NCI-H2196 (cell line): Measurements from ENCODE around the gene PARD3.
"Not testable (repeated sequence)": the region's sequence is repeated elsewhere in the genome, so short reads cannot be mapped to it uniquely, and the experiment has no call there.

Experiments
- DNase-seq: peaks from one replicate; lab custom pipeline; 2025; ENCODE audit not compliant: unreplicated experiment; lab: John Stamatoyannopoulos, UW

PARD3 gene

GRCh38 chr10:34475274-34475646 is 339.8 kb downstream of the PARD3 start:
- DNase-seq, result no peak

- DNase-seq, result no peak
Observed at GRCh38 chr10:34474555-34475273, 340.4 kb downstream of the PARD3 start.

GRCh38 chr10:34474009-34474376 is 341.1 kb downstream of the PARD3 start:
- no peak for DNase-seq

- DNase-seq, result no peak
Observed at GRCh38 chr10:34473174-34474008, 341.7 kb downstream of the PARD3 start.

GRCh38 chr10:34470307-34470706 is 344.8 kb downstream of the PARD3 start:
- no peak for DNase-seq

GRCh38 chr10:34469446-34469845 is 345.6 kb downstream of the PARD3 start:
- DNase-seq, result no peak

- DNase-seq, result no peak
Observed at GRCh38 chr10:34467902-34468301, 347.2 kb downstream of the PARD3 start.

- DNase-seq, result no peak
Observed at GRCh38 chr10:34467364-34467763, 347.7 kb downstream of the PARD3 start.

GRCh38 chr10:34465678-34466077 is 349.4 kb downstream of the PARD3 start:
- no peak for DNase-seq

GRCh38 chr10:34464591-34464990 is 350.5 kb downstream of the PARD3 start:
- DNase-seq, result no peak

- DNase-seq, result no peak
Observed at GRCh38 chr10:34464000-34464399, 351.1 kb downstream of the PARD3 start.

- no peak for DNase-seq
Observed at GRCh38 chr10:34462993-34463392, 352.1 kb downstream of the PARD3 start.

GRCh38 chr10:34462056-34462455 is 353.0 kb downstream of the PARD3 start:
- DNase-seq, result no peak

GRCh38 chr10:34454590-34455261 is 360.4 kb downstream of the PARD3 start:
- no peak for DNase-seq

- DNase-seq, result no peak
Observed at GRCh38 chr10:34449836-34450235, 365.3 kb downstream of the PARD3 start.

- DNase-seq, result no peak
Observed at GRCh38 chr10:34446049-34446448, 369.0 kb downstream of the PARD3 start.

GRCh38 chr10:34444223-34445183 is 370.6 kb downstream of the PARD3 start:
- DNase-seq, result no peak

- DNase-seq, result not testable (repeated sequence)
Observed at GRCh38 chr10:34439386-34439785, 375.7 kb downstream of the PARD3 start.

- no peak for DNase-seq
Observed at GRCh38 chr10:34438741-34439140, 376.4 kb downstream of the PARD3 start.

GRCh38 chr10:34437906-34438305 is 377.2 kb downstream of the PARD3 start:
- no peak for DNase-seq

- no peak for DNase-seq
Observed at GRCh38 chr10:34434119-34434594, 380.9 kb downstream of the PARD3 start.
